Stimulated activated CD4-positive, alpha-beta T cell treated with anti-CD3 and anti-CD28 coated beads, Interleukin-15, amount 100 ng/mL, for 1 hour (primary cell): ENCODE measurements around the gene MT1A.
"Not testable (repeated sequence)": the region's sequence is repeated elsewhere in the genome, so short reads cannot be mapped to it uniquely, and the experiment has no call there.

Source experiments
- DNase-seq, 2 donors: peaks; one replicate each; pipeline ENCODE4 v3.0.0-alpha.2; 2020; ENCODE audit warnings: low read depth in 1 of 2, low spot score in 1 of 2

Gene MT1A

GRCh38 chr16:56610017-56610608, 28.4 kb upstream of the MT1A start:
- peak; percentile 17 to 52 for DNase-seq

- DNase-seq, result no peak
Measured at GRCh38 chr16:56610609-56611111, 27.8 kb upstream of the MT1A start.

DNA sequence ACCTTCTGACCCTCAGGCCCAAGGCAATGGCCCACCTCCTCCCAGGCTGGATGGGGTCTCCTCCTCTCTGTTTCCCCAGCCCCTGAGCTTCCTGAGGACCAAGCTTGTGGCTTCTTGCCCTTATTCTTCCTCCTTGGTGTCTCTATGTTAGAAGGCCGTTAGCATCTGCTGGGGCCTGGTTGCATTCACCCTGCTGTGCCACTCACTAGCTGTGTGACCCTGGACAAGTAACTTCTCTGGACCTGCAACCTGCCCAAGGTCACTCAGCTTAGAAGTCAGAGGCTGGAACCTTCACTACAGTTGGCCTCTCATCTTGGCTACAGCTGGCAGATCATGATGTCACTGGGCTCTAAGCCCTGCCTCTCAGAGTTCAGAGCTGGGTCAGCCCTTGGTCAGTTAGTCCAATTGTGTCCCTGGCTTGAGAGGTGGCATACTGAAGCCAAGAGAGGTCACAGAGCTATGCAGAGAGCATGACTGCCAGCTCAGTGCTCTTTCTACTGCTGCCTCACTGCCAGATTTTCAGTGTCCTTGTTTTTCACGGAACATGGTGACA, 27.1 kb upstream of the MT1A start:
- no peak for DNase-seq

DNA sequence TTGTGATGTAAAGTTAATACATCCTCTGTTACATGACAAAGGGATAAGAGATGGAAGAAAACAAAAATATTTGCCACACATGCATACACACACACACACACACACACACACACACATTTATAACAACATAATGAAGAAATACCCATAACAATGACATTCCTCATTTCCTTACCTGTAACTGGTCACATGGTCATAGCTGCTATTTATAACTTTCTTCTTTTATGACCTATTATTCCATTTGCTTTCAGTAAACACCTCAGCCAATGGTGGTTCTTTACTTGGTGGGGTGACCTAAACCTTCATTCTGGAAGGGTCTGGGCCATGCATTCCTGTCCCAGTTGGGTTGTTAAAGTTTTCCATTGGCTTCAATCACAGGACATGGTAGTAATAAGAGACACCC, 24.8 kb upstream of the MT1A start:
- DNase-seq, result no peak

DNA sequence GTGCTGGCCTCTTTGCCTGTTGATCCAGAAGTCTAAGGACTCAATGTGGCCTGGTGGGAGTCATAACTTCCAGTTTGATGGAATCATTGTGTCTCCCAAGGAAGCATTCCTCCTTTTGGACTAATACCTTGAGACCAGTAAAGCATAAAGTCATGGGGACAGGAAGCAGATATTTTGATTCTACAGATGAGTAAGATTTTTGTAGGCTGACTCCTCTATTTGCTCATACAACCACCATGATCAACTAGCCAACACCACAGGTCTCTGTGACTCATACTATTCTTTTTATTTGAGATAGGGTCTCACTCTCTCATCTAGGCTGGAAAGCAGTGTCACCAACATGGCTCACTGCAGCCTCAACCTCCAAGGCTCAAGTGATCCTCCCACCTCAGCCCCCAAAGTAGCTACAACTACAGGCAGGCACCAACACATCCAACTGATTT, 23.9 kb upstream of the MT1A start:
- no peak for DNase-seq

DNA sequence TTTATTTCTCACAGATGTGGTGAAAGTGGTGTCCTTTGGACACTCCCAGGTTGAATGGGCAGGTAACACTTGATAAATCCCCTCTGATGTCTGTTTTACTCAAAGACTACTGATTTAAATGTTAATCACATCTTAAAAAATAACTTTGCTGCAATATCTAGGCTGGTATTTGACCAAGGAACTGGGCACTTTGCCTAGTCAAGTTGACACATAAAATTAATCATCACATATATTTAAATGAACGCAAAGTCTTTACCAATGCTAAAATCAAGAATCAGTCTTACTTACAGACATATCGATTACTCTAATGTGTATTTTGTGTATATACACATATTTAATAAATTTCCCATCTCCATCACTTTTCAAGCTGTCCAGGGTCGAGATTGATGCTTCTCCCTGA, 23.1 kb upstream of the MT1A start:
- DNase-seq, result no peak

DNA sequence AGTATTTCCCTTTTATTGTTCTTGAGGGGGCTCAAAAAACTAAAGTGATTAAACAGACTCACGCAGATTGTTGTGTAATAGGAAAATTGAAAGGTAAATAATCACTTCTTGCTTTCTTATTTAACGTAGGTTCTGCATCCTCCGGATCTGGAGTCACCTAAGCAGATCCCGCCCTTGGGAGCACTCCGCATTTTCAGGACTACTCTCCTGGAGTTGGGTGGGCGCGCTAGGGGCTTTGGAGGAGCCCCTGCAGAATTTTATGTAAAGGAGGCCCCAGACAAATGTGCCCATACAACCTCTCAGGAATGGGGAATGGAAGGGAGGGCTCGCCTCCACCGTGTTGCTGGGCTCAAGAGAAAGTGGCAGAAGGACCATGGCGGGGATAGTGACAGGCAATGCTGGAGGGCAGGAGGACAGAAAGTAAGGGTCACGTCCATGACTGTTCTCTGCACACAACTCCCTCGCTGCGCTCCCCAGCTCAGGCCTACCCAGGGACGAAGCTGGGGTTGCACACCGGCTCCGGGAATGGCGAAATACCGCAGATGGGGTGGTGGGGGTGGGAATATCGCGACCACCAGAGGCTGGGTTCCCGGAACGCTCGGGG, 21.8 kb upstream of the MT1A start:
- no peak for DNase-seq

GRCh38 chr16:56617212-56618085, 21.0 kb upstream of the MT1A start:
- peak in 1 of 2 donors; percentile 53 for DNase-seq

GRCh38 chr16:56618138-56618537, 20.3 kb upstream of the MT1A start:
- no peak for DNase-seq

GRCh38 chr16:56620339-56620897, 18.0 kb upstream of the MT1A start:
- no peak for DNase-seq

DNA sequence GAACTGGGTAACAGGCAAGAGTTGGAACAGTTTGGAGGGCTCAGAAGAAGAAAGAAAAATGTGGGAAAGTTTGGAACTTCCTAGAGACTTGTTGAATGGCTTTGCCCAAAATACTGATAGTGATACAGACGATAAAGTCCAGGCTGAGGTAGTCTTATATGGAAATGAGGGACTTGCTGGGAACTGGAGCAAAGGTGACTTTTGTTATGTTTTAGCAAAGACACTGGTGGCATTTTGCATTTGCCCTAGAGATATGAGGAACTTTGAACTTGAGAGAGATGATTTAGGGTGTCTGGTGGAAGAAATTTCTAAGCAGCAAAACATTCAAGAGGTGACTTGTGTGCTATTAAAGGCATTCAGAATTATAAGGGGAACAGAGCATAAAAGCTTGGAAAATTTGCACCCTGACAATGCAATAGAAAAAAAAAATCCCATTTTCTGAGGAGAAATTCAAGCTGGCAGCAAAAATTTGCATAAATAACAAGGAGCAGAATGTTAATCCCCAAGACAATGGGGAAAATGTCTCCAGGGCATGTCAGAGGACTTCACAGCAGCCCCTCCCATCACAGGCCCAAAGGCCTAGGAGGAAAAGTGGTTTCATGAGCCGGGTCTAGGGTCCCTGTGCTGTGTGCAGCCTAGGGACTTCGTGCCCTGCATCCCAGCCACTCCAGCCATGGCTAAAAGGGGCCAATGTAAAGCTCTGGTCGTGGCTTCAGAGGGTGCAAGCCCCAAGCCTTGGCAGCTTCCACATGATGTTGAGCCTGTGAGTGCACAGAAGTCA, 16.6 kb upstream of the MT1A start:
- DNase-seq, result not testable (repeated sequence)

- not testable (repeated sequence) for DNase-seq
Measured at GRCh38 chr16:56623184-56623583, 15.3 kb upstream of the MT1A start.

DNA sequence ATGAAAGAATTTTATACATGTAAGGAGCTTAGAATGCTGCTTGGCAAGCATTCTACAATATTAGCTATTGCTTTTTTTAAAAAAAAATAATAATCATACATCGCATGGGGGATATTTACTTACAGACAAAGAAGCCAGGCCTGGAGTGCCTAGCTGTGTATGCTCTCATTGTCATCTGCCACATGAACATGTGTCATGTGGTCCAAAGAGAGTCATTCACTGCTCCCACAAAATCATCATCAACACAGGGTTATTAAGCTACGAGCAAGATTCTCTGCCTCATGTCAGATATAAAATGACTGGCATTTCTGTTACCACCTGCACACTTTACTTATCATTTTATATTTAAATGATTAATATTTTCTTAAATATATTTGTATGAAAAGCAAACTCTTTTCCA, 14.8 kb upstream of the MT1A start:
- no peak for DNase-seq

GRCh38 chr16:56625140-56625942, 13.1 kb upstream of the MT1A start, which contains the start of gene MT1E:
Gene MT1E (plus strand): TSS chr16:56625781. CDS start chr16:56625852, 71 bp downstream.
- peak in 1 of 2 donors; percentile 65 for DNase-seq

DNA sequence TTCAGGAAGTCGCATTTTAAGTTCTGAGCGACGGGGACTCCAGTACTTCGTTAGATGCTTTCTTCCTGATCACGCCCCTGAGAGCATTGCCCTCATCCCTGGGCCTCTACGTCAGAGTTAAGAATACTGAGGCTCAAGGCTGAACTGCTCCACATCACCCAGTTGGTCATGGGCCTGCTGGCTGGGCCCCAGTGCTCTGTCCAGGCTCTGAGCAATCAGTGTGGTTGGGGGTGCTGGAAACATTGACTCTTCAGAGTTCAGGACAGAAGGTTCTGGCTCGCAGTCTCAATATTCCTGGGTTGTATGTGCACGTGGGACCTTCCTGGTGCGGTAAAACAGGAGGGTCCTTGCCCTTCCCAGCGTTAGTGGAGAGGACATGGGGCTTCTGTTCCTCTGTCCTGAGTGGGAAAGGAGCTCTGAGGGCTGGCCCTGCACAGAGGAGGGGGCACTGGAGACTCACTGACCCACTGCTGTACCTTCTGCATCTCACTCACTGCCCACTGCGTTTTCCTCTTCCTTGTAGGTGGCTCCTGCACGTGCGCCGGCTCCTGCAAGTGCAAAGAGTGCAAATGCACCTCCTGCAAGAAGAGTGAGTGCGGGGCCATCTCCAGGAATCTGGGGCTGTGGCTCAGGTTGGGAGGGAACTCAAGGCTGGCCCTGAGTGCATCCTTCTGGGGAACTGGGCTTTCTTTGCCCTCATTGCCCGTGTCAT, 12.4 kb upstream of the MT1A start:
- DNase-seq, result no peak

GRCh38 chr16:56626685-56627084, 11.8 kb upstream of the MT1A start:
- no peak for DNase-seq

GRCh38 chr16:56628486-56629350, 9.7 kb upstream of the MT1A start:
- no peak for DNase-seq

- no peak for DNase-seq
Measured at GRCh38 chr16:56629531-56629930, 8.9 kb upstream of the MT1A start.
